Measurements from ENCODE around the gene ZNF107. TPM values are rescaled to one million over a fixed set of nuclear protein-coding genes. Genes with fewer than 3 reads are reported as not detected.

Gene ZNF107
- total and polyA plus RNA-seq, 2 of the 4 experiments (the other 2 are of a cell fraction) = 2.0 to 2.5 TPM

DNA sequence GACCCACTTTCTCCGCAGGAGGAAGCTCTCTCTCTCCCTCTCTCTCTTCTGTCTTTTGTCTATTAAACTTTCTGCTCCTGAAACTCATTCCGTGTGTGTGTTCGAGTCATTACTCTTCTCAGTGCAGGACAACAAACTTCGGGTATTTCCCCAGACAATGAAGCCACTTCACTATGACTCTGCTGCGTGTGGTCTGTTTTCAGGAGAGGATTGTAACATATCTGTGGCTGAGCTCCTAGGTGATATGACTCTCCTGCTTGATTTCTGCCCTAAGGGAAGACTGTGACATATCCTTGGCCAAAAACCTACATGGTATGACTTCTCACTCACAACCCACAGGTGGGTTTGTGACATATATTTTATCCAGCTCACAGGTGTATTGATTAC lies 39.9 kb upstream of the ZNF107 start:
- H3K23ac ChIP-seq (ENCODE audit: low read depth, low read length) = no peak overlapping the region
- in situ Hi-C loops (cut with MboI; ENCODE audit: low sequenced_read_pairs) = no loop called here
- H3K4me1 ChIP-seq (ENCODE audit: control insufficient read depth, insufficient read depth, low read length) = no peaks in the 10 kb centered on the region
- WGBS, 2 experiments (ENCODE audit: extremely low coverage in 2 of 2, insufficient read length in 1 of 2) = no CpG with 5 or more reads among the region's 5 CpGs
- H3K9me1 ChIP-seq (ENCODE audit: insufficient read depth, low read length) = no peaks in the 10 kb centered on the region
- no peak overlapping the region for H2BK5ac ChIP-seq (ENCODE audit: low read depth, low read length, poor library complexity, severe bottlenecking)
- intact Hi-C loops (cut with micrococcal nuclease) = no loop called here
- H2BK15ac ChIP-seq (ENCODE audit: low read depth, low read length) = no peak overlapping the region
- ATAC-seq (ENCODE audit: low read depth) = no peak
- no peaks in the 10 kb centered on the region for H3K36me3 ChIP-seq (ENCODE audit: control insufficient read depth, insufficient read depth, low read length)
- no peak overlapping the region for H2AFZ ChIP-seq (replicated peaks; ENCODE audit: low read length, poor library complexity)
- no peak overlapping the region for H4K8ac ChIP-seq (ENCODE audit: low read depth in 2 of 2, low read length in 2 of 2)
- no peak overlapping the region for H3K14ac ChIP-seq (replicated peaks; ENCODE audit: low read depth, low read length)
- H4K20me1 ChIP-seq (ENCODE audit: insufficient read depth, low read length) = no peaks in the 10 kb centered on the region
- no peak overlapping the region for H3K4ac ChIP-seq (ENCODE audit: low read depth, low read length)
- no peak overlapping the region for H2BK120ac ChIP-seq (ENCODE audit: low read depth, low read length)
- H3K79me1 ChIP-seq (ENCODE audit: low read depth in 1 of 2, low read length in 2 of 2) = no peaks in the 10 kb centered on the region
- H2AK5ac ChIP-seq (ENCODE audit: low read depth, low read length) = no peak overlapping the region
- H3K27ac ChIP-seq (ENCODE audit: insufficient read depth, low read length) = no peak overlapping the region
- no peak overlapping the region for H3K4me3 ChIP-seq (ENCODE audit: insufficient read depth, low read depth, low read length)
- dilution Hi-C loops (cut with HindIII; ENCODE audit: low sequenced_read_pairs, unreplicated experiment) = no loop called here
- ChIA-PET POLR2A (ENCODE audit: unreplicated experiment) (no interaction called here), CTCF (interaction anchor here (0.6 to 0.7 kb wide), 2 partner anchors 61 to 101 kb away, joined by 3 read pairs; no protein-coding TSS in a partner anchor)
- H4K5ac ChIP-seq (ENCODE audit: low read depth, low read length) = no peak overlapping the region
- H3K27me3 ChIP-seq (ENCODE audit: control insufficient read depth, insufficient read depth, low read length) = no peaks in the 10 kb centered on the region
- TF ChIP-seq, protein P1, sequence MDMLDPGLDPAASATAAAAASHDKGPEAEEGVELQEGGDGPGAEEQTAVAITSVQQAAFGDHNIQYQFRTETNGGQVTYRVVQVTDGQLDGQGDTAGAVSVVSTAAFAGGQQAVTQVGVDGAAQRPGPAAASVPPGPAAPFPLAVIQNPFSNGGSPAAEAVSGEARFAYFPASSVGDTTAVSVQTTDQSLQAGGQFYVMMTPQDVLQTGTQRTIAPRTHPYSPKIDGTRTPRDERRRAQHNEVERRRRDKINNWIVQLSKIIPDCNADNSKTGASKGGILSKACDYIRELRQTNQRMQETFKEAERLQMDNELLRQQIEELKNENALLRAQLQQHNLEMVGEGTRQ (IDR thresholded peaks at IDR 0.05; ENCODE audit: low read depth, low read length) = no peak
- TF ChIP-seq RFX5 (IDR thresholded peaks at IDR 0.05; ENCODE audit: low read depth, low read length) (no peak), POLR2A (IDR thresholded peaks at IDR 0.05; ENCODE audit: low read depth, low read length) (no peak), SMC3 (IDR thresholded peaks at IDR 0.05; ENCODE audit: low read depth, low read length) (no peak), NFE2L2 (IDR thresholded peaks at IDR 0.05; ENCODE audit: low read depth, low read length) (no peak)
- no peak overlapping the region for H2AK9ac ChIP-seq (replicated peaks; ENCODE audit: low read depth, low read length, poor library complexity)
- H3K18ac ChIP-seq (ENCODE audit: low read depth, low read length) = no peak overlapping the region
- BruUV-seq (replicated peaks) = no TSS peak
- no peak overlapping the region for H4K91ac ChIP-seq (ENCODE audit: insufficient read depth, low read depth, low read length)
- DNase-seq = no peak
- H3K56ac ChIP-seq (ENCODE audit: extremely low read depth, insufficient read depth, low read length) = no peak overlapping the region
- H3K9ac ChIP-seq (ENCODE audit: low read depth, low read length) = no peak overlapping the region
- no peak overlapping the region for H2BK20ac ChIP-seq (ENCODE audit: low read depth, low read length)
- no peaks in the 10 kb centered on the region for H3K9me3 ChIP-seq (ENCODE audit: control insufficient read depth, insufficient read depth, low read length)
- H3K4me2 ChIP-seq (ENCODE audit: low read depth, low read length) = no peak overlapping the region
